Fibroblast of mammary gland (primary cell): ENCODE measurements around the gene NCAPD3.

ENCODE experiments used
- DNase-seq: peaks from one replicate; pipeline ENCODE4 v3.0.0-alpha.2; 2010; ENCODE audit warnings: low read depth
- H3K4me3 ChIP-seq: 2 replicates; pipeline ENCODE4 v1.5.1; 2011; ENCODE audit warnings: low read depth, mild to moderate bottlenecking, low read length, moderate library complexity; ENCODE audit not compliant: control insufficient read depth
- CTCF ChIP-seq: conservative IDR thresholded peaks from 2 replicates; pipeline ENCODE4 v1.5.1; 2011; ENCODE audit warnings: low read depth, low read length, inconsistent platforms; ENCODE audit not compliant: control insufficient read depth, insufficient read depth

NCAPD3 gene

GRCh38 chr11:134155456-134155855 is 68.3 kb downstream of the NCAPD3 start:
- no peak overlapping the region for H3K4me3 ChIP-seq
- TF ChIP-seq CTCF = no peak
- DNase-seq = no peak

GRCh38 chr11:134154441-134154840 is 69.3 kb downstream of the NCAPD3 start:
- no peak for DNase-seq
- TF ChIP-seq CTCF = no peak
- H3K4me3 ChIP-seq = no peak overlapping the region

- DNase-seq = no peak
- TF ChIP-seq CTCF = no peak
- no peak overlapping the region for H3K4me3 ChIP-seq
Measured at GRCh38 chr11:134153147-134153905, 70.4 kb downstream of the NCAPD3 start.

GRCh38 chr11:134152696-134153095 is 71.1 kb downstream of the NCAPD3 start:
- no peak for DNase-seq
- no peak overlapping the region for H3K4me3 ChIP-seq
- no peak for TF ChIP-seq CTCF

- no peak for TF ChIP-seq CTCF
- H3K4me3 ChIP-seq = no peak overlapping the region
- DNase-seq = no peak
Measured at GRCh38 chr11:134151083-134151747, 72.6 kb downstream of the NCAPD3 start.

GRCh38 chr11:134150195-134150903 is 73.4 kb downstream of the NCAPD3 start:
- no peak for DNase-seq
- H3K4me3 ChIP-seq = no peak overlapping the region
- no peak for TF ChIP-seq CTCF
